Body of pancreas (tissue), 4 donors: Measurements from ENCODE around the gene MAST4. TPM values are rescaled to one million over a fixed set of nuclear protein-coding genes. Genes with fewer than 3 reads are reported as not detected.

Experiments
- ATAC-seq: fragments of 150-250 bp; one replicate; pipeline ENCODE4 v1.9.1; 2016
- DNase-seq, 4 donors: peaks; one replicate each; pipeline ENCODE4 v3.0.0-alpha.2; 2019
- H3K27ac ChIP-seq, 4 donors: fragments of 200-600 bp; sonication (generic); 1 replicate in 3 of 4; 2 replicates in 1 of 4; pipeline versions ENCODE4 v1.5.1 to v1.6.1; 2016 to 2019; ENCODE audit warnings: mild to moderate bottlenecking in 1 of 4, mixed read lengths in 1 of 4, moderate library complexity in 1 of 4
- H3K27me3 ChIP-seq, 2 donors: fragments of 200-600 bp; sonication (generic); one replicate each; pipeline ENCODE4 v1.6.0; 2016; ENCODE audit warnings: mild to moderate bottlenecking in 1 of 2
- H3K36me3 ChIP-seq, 2 donors: fragments of 200-600 bp; sonication (generic); replicated peaks in 1 of 2; 2 replicates each; pipeline ENCODE4 v1.5.1; 2016; ENCODE audit warnings: low read depth in 2 of 2; ENCODE audit not compliant: insufficient read depth in 1 of 2
- H3K4me1 ChIP-seq: fragments of 200-600 bp; sonication (generic); one replicate; pipeline ENCODE4 v1.6.0; 2016
- H3K4me3 ChIP-seq, 2 donors: fragments of 200-600 bp; sonication (generic); 1 replicate in 1 of 2; 2 replicates in 1 of 2; pipeline ENCODE4 v1.5.1; 2016 to 2019
- H3K9me3 ChIP-seq, 3 donors: fragments of 200-600 bp; sonication (generic); 1 replicate in 2 of 3; 2 replicates in 1 of 3; pipeline ENCODE4 v1.5.1; 2016
- CTCF ChIP-seq, 7 experiments: fragments of 450-650 bp in 4 of 7; fragments of 200-600 bp in 3 of 7; sonication (generic) in 3 of 7; IDR thresholded peaks; one replicate each; pipeline ENCODE4 v1.5.1; 2016 to 2019; ENCODE audit warnings: antibody characterized with exemption in 7 of 7
- POLR2A ChIP-seq, 3 donors: fragments of 450-650 bp; IDR thresholded peaks; one replicate each; pipeline ENCODE4 v1.6.1; 2016; ENCODE audit warnings: antibody characterized with exemption in 3 of 3, mild to moderate bottlenecking in 2 of 3
- WGBS, 2 donors: methylation state at CpG; one replicate each; pipeline ENCODE4 v1.1.5; 2017; 5-methylcytosine and 5-hydroxymethylcytosine counted together
- intact Hi-C: fragments of 100-400 bp; cut with DNase I; formaldehyde crosslinking; loops from one replicate; pipeline ENCODE4 v1.15.1; 2023
- total RNA-seq, 2 donors: library from RNA; depleted of rRNA; stranded (reverse); fragments of >200 nt; gene quantifications; one replicate each; pipeline ENCODE4 v1.1.0, GENCODE V29; 2016

Gene MAST4
- total RNA-seq, 2 donors from 2014 or later, result 17.9 to 29.7 TPM

- Histone ChIP-seq H3K27me3 (no peaks in the 10 kb centered on the region), H3K36me3 (no peaks in the 10 kb centered on the region), H3K9me3 (no peaks in the 10 kb centered on the region), H3K4me1 (peaks cover 19% of the 10 kb centered on the region), H3K4me3 (no peak overlapping the region), H3K27ac (no peak overlapping the region)
- no peak for DNase-seq
- 78 to 79% methylated on average over 4 of the region's 4 CpGs for WGBS, 2 donors
- intact Hi-C loops, result no loop called here
- no peak for ATAC-seq
- TF ChIP-seq CTCF (IDR thresholded peaks at IDR 0.05) (no peak), POLR2A (IDR thresholded peaks at IDR 0.05) (no peak)
Observed at GRCh38 chr5:67050125-67050524, 453.9 kb downstream of the MAST4 start.

DNA sequence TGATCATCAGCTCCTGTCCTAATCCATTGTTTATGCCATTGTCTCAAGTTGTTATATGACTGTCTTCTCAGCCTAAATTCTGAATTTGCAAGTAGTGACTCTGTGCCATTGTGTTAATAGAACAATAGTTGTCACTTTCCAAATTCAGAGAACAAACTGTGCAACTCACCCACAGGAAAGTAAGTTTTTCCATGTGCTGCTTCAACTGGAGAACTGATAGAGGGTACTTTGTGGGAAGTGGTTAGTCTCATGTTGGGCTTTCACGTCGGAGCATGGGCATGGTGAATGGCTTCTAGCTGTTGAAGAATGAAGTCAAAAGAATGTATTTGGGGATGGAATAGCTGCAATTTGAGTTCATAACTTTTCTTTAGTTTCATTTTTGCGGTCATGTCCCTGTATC is 454.4 kb downstream of the MAST4 start:
- H3K9me3 ChIP-seq, result no peaks in the 10 kb centered on the region
- H3K36me3 ChIP-seq, result no peaks in the 10 kb centered on the region
- TF ChIP-seq POLR2A (IDR thresholded peaks at IDR 0.05), result no peak
- TF ChIP-seq CTCF (IDR thresholded peaks at IDR 0.05), result no peak
- peaks cover 19% of the 10 kb centered on the region for H3K4me1 ChIP-seq
- H3K27me3 ChIP-seq, result no peaks in the 10 kb centered on the region
- WGBS, 2 donors, result 80 to 94% methylated on average over 3 of the region's 3 CpGs
- no peak overlapping the region for H3K27ac ChIP-seq
- no peak for ATAC-seq
- DNase-seq, result no peak
- H3K4me3 ChIP-seq, result no peak overlapping the region
- intact Hi-C loops, result no loop called here

DNA sequence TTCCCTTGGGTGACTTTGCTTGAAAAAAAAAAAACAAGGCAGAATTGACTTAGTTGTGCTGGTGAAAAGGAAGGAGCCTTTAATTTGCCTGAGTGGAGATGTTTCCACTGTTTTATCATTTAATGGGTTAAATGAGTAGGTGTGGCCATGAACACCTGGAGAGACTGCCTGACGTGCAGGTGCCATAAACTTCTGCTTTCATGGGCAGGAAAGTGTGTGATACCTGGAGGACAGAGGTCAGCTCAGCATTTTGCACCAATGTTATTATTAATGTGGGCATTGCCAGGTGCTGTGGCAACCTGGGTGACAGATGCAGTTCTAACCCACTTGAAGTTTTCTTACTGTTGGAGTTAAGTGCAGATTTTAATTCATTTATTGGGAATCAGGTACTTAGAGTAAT is 455.0 kb downstream of the MAST4 start:
- TF ChIP-seq CTCF (IDR thresholded peaks at IDR 0.05), result no peak
- TF ChIP-seq POLR2A (IDR thresholded peaks at IDR 0.05), result no peak
- Histone ChIP-seq H3K4me3 (no peak overlapping the region), H3K27ac (no peak overlapping the region), H3K4me1 (peaks cover 16% of the 10 kb centered on the region), H3K36me3 (no peaks in the 10 kb centered on the region), H3K9me3 (no peaks in the 10 kb centered on the region), H3K27me3 (no peaks in the 10 kb centered on the region)
- DNase-seq (no peak), ATAC-seq (no peak)
- intact Hi-C loops, result no loop called here
- WGBS, 2 donors, result 8 to 24% methylated on average over 1 of the region's 1 CpG

DNA sequence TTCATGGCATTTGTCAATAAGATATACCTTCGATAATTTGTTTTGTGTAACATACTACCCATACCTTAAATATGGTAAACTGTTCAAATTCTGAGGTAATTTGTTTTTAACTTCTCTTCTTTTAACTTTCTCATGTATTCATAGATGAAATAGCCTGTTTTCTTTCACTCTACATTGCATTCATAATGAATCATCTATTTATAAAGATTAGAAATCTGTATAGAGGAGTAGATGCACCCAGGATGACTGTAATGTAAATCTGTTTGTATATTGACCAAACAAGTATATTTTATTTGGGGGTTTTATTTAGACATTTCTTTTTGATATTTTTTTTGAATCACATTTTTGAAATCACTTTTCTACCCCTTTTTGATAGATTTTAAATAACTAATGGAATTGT is 455.8 kb downstream of the MAST4 start:
- TF ChIP-seq CTCF (IDR thresholded peaks at IDR 0.05), result no peak
- TF ChIP-seq POLR2A (IDR thresholded peaks at IDR 0.05), result no peak
- no peaks in the 10 kb centered on the region for H3K36me3 ChIP-seq
- WGBS, 2 donors, result 43 to 67% methylated on average over 1 of the region's 1 CpG
- ATAC-seq (no peak), DNase-seq (no peak)
- no peak overlapping the region for H3K4me3 ChIP-seq
- peaks cover 7% of the 10 kb centered on the region for H3K4me1 ChIP-seq
- no peaks in the 10 kb centered on the region for H3K27me3 ChIP-seq
- intact Hi-C loops, result no loop called here
- no peak overlapping the region for H3K27ac ChIP-seq
- H3K9me3 ChIP-seq, result no peaks in the 10 kb centered on the region

GRCh38 chr5:67053229-67053628 is 457.0 kb downstream of the MAST4 start:
- DNase-seq (no peak), ATAC-seq (no peak)
- Histone ChIP-seq H3K36me3 (no peaks in the 10 kb centered on the region), H3K27ac (no peak overlapping the region), H3K4me3 (no peak overlapping the region), H3K9me3 (no peaks in the 10 kb centered on the region), H3K4me1 (no peaks in the 10 kb centered on the region), H3K27me3 (no peaks in the 10 kb centered on the region)
- intact Hi-C loops, result no loop called here
- TF ChIP-seq CTCF (IDR thresholded peaks at IDR 0.05) (no peak), POLR2A (IDR thresholded peaks at IDR 0.05) (no peak)
- WGBS, 2 donors, result 78 to 97% methylated on average over 1 of the region's 1 CpG
